Progenitor cell of endocrine pancreas (in vitro differentiated cells): ENCODE results near the gene BPIFB1. TPM values are rescaled to one million over a fixed set of nuclear protein-coding genes. Genes with fewer than 3 reads are reported as not detected.

ENCODE experiments used
- DNase-seq: peaks from one replicate; pipeline ENCODE4 v3.0.0; 2021; ENCODE audit warnings: low spot score; ENCODE audit not compliant: unreplicated experiment
- H3K27ac Mint-ChIP-seq: 2 replicates; pipeline ENCODE4 v1.8.0; 2021; ENCODE audit warnings: mild to moderate bottlenecking, moderate library complexity, mixed read lengths
- H3K27me3 Mint-ChIP-seq: 2 replicates; pipeline ENCODE4 v1.8.0; 2021; ENCODE audit warnings: mixed read lengths
- H3K36me3 Mint-ChIP-seq: 2 replicates; pipeline ENCODE4 v1.8.0; 2022; ENCODE audit warnings: mixed read lengths; ENCODE audit not compliant: insufficient read depth
- H3K4me1 Mint-ChIP-seq: 2 replicates; pipeline ENCODE4 v1.8.0; 2021; ENCODE audit warnings: low read depth, mixed read lengths
- H3K4me3 Mint-ChIP-seq: 2 replicates; pipeline ENCODE4 v1.8.0; 2021; ENCODE audit warnings: low read depth, mild to moderate bottlenecking, moderate library complexity, mixed read lengths
- H3K9me3 Mint-ChIP-seq: 2 replicates; pipeline ENCODE4 v1.8.0; 2021; ENCODE audit warnings: low read depth, mixed read lengths
- total RNA-seq: library from RNA; stranded (reverse); gene quantifications from 2 replicates; pipeline ENCODE4 v1.2.1, GENCODE V29; 2021
- TF ChIP-seq, protein P1 (sequence below): fragments of 200-600 bp; sonication (generic); IDR thresholded peaks from one replicate; pipeline ENCODE4 v1.5.0; 2021; ENCODE audit warnings: antibody characterized with exemption, mild to moderate bottlenecking; ENCODE audit not compliant: unreplicated experiment

Gene BPIFB1
- total RNA-seq, 1 donor from 2014 or later, result not detected

DNA sequence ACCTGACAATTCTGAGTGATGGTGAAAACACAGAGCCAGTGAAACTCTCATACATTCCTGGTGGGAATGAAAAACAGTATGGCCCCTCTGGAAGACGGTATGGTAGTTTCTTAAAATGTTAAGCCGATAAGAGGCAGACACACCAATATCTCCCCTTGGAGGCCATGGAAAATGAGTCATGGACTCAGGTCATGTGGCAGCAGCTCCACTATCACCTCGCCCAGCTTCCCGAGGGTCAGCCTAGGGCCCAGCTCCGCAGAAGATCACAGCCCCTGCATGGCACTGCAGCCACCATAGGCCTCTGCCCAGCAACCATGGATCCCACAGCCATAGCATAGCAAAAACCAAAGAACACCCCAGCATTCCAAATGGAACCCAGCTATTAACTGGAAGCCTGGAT lies 25.8 kb upstream of the BPIFB1 start:
- peaks cover 3% of the 10 kb centered on the region for H3K9me3 Mint-ChIP-seq
- no peaks in the 10 kb centered on the region for H3K4me1 Mint-ChIP-seq
- H3K36me3 Mint-ChIP-seq, result no peaks in the 10 kb centered on the region
- TF ChIP-seq, protein P1, sequence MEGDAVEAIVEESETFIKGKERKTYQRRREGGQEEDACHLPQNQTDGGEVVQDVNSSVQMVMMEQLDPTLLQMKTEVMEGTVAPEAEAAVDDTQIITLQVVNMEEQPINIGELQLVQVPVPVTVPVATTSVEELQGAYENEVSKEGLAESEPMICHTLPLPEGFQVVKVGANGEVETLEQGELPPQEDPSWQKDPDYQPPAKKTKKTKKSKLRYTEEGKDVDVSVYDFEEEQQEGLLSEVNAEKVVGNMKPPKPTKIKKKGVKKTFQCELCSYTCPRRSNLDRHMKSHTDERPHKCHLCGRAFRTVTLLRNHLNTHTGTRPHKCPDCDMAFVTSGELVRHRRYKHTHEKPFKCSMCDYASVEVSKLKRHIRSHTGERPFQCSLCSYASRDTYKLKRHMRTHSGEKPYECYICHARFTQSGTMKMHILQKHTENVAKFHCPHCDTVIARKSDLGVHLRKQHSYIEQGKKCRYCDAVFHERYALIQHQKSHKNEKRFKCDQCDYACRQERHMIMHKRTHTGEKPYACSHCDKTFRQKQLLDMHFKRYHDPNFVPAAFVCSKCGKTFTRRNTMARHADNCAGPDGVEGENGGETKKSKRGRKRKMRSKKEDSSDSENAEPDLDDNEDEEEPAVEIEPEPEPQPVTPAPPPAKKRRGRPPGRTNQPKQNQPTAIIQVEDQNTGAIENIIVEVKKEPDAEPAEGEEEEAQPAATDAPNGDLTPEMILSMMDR, result no peak
- H3K27ac Mint-ChIP-seq, result no peak overlapping the region
- peaks cover 4% of the 10 kb centered on the region for H3K27me3 Mint-ChIP-seq
- H3K4me3 Mint-ChIP-seq, result no peak overlapping the region
- no peak for DNase-seq

DNA sequence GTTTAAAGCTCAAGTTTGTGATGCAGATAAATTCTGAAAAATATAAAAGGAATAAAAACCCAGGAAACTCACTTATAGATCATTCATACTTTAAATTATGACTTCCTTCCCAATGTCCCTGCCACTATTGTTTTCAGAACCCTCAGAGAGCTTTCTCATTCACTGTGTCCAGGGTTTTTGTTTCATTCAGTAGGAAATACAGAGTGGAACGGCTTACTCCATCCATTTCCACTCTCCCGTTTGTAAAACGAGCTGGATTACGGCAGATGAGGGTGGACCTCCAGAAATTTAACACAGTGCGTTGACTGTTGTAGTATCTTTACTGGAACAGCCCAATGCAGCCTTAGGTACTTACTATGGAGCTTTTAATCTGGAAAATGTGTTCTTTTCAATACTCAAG lies 23.6 kb upstream of the BPIFB1 start:
- TF ChIP-seq, protein P1, result no peak
- no peak overlapping the region for H3K4me3 Mint-ChIP-seq
- H3K27me3 Mint-ChIP-seq, result peaks cover 4% of the 10 kb centered on the region
- H3K4me1 Mint-ChIP-seq, result no peaks in the 10 kb centered on the region
- no peaks in the 10 kb centered on the region for H3K36me3 Mint-ChIP-seq
- H3K9me3 Mint-ChIP-seq, result peaks cover 3% of the 10 kb centered on the region
- DNase-seq, result no peak
- H3K27ac Mint-ChIP-seq, result no peak overlapping the region

- no peak overlapping the region for H3K27ac Mint-ChIP-seq
These were observed 21.5 kb upstream of the BPIFB1 start for GRCh38 chr20:33261465-33261864.

GRCh38 chr20:33262658-33263065 lies 20.4 kb upstream of the BPIFB1 start:
- Mint-ChIP-seq H3K36me3 (no peaks in the 10 kb centered on the region), H3K4me3 (no peak overlapping the region), H3K4me1 (no peaks in the 10 kb centered on the region), H3K27ac (no peak overlapping the region), H3K9me3 (no peaks in the 10 kb centered on the region), H3K27me3 (peaks cover 8% of the 10 kb centered on the region)
- DNase-seq, result peak; percentile 47
- TF ChIP-seq, protein P1, result peak; percentile 93

More at GRCh38 chr20:33261465-33261864, 21.5 kb upstream of the BPIFB1 start:
- Mint-ChIP-seq H3K4me3 (no peak overlapping the region), H3K4me1 (no peaks in the 10 kb centered on the region), H3K36me3 (no peaks in the 10 kb centered on the region), H3K9me3 (no peaks in the 10 kb centered on the region), H3K27me3 (peaks cover 8% of the 10 kb centered on the region)
- TF ChIP-seq, protein P1, result no peak
- DNase-seq, result no peak

GRCh38 chr20:33263784-33264183 lies 19.2 kb upstream of the BPIFB1 start:
- Mint-ChIP-seq H3K27me3 (peaks cover 11% of the 10 kb centered on the region), H3K4me1 (no peaks in the 10 kb centered on the region), H3K4me3 (no peak overlapping the region), H3K27ac (no peak overlapping the region), H3K36me3 (no peaks in the 10 kb centered on the region), H3K9me3 (no peaks in the 10 kb centered on the region)
- DNase-seq, result no peak
- TF ChIP-seq, protein P1, result no peak
